Stimulated activated effector memory CD8-positive, alpha-beta T cell treated with anti-CD3 and anti-CD28 coated beads, Interleukin-12 subunit alpha, Interleukin-12 subunit beta, amount 100 ng/mL, for 72 hours (primary cell): ENCODE data around the gene LMO7.
"Not testable (repeated sequence)": the region's sequence is repeated elsewhere in the genome, so short reads cannot be mapped to it uniquely, and the experiment has no call there.

Source experiments
- ATAC-seq: fragments of 150-1000 bp; cut with Tn5 transposase; 2 replicates; pipeline ENCODE4 v1.10.0; 2021
- DNase-seq, 2 donors: peaks; one replicate each; pipeline ENCODE4 v3.0.0; 2021 to 2022; ENCODE audit warnings: low spot score in 2 of 2
- H3K27ac Mint-ChIP-seq: one replicate; pipeline ENCODE4 v1.8.0; 2022; ENCODE audit warnings: mild to moderate bottlenecking, mixed read lengths
- H3K36me3 Mint-ChIP-seq: one replicate; pipeline ENCODE4 v1.8.0; 2022; ENCODE audit warnings: mild to moderate bottlenecking, mixed read lengths
- H3K4me1 Mint-ChIP-seq: one replicate; pipeline ENCODE4 v1.8.0; 2022; ENCODE audit warnings: mixed read lengths
- H3K4me3 Mint-ChIP-seq: one replicate; pipeline ENCODE4 v1.8.0; 2022; ENCODE audit warnings: mild to moderate bottlenecking, mixed read lengths
- H3K9me3 Mint-ChIP-seq: one replicate; pipeline ENCODE4 v1.8.0; 2022; ENCODE audit warnings: mixed read lengths

LMO7 gene

DNA sequence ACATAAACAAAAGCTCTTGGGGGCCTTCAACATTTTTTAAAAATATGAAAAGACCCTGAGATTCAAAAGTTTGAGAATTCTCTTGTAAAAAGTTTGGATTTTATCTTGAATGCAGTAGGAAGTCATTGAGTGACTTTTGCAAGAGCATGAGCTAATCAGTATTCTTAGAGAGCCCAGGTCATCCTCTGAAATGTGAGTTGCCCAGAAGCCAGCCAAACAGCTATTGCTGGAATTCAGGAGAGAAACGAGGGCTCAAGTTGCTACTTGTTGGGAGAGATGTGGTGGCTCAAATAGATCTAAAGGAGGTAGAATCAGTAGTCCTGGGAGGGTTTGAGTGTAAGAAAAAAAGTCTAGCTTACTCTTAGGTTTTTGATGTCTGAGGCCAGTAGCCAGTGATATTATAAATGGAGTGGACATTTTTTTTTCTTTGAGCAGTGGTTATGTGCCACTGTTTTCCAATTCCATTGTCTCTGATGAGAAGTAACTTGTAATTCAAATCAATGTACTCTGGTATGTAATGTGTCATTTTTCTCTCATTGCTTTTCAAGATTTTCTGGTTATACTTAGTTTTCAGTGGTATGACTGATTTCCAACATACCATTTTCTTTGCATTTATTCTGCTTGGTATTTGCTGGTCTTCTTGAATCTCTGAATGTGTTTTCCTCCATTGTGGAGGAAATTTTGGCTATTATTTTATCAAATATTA lies 30.7 kb downstream of the LMO7 start:
- DNase-seq, result no peak
- Mint-ChIP-seq H3K4me1 (no peaks in the 10 kb centered on the region), H3K9me3 (no peaks in the 10 kb centered on the region), H3K4me3 (no peak overlapping the region), H3K27ac (no peak overlapping the region), H3K36me3 (no peaks in the 10 kb centered on the region)
- ATAC-seq, result no peak

- Mint-ChIP-seq H3K36me3 (no peaks in the 10 kb centered on the region), H3K9me3 (no peaks in the 10 kb centered on the region), H3K27ac (no peak overlapping the region), H3K4me1 (no peaks in the 10 kb centered on the region), H3K4me3 (no peak overlapping the region)
- no peak for ATAC-seq
- DNase-seq, result no peak
Measured at GRCh38 chr13:75669706-75670105, 33.6 kb downstream of the LMO7 start.

- Mint-ChIP-seq H3K4me3 (no peak overlapping the region), H3K27ac (no peak overlapping the region), H3K4me1 (no peaks in the 10 kb centered on the region), H3K36me3 (no peaks in the 10 kb centered on the region), H3K9me3 (no peaks in the 10 kb centered on the region)
- no peak for DNase-seq
- ATAC-seq, result no peak
Measured at GRCh38 chr13:75670496-75670895, 34.4 kb downstream of the LMO7 start.

- Mint-ChIP-seq H3K27ac (no peak overlapping the region), H3K4me1 (no peaks in the 10 kb centered on the region), H3K4me3 (no peak overlapping the region), H3K36me3 (no peaks in the 10 kb centered on the region), H3K9me3 (no peaks in the 10 kb centered on the region)
- DNase-seq (no peak), ATAC-seq (no peak)
Measured at GRCh38 chr13:75675421-75675820, 39.3 kb downstream of the LMO7 start.

DNA sequence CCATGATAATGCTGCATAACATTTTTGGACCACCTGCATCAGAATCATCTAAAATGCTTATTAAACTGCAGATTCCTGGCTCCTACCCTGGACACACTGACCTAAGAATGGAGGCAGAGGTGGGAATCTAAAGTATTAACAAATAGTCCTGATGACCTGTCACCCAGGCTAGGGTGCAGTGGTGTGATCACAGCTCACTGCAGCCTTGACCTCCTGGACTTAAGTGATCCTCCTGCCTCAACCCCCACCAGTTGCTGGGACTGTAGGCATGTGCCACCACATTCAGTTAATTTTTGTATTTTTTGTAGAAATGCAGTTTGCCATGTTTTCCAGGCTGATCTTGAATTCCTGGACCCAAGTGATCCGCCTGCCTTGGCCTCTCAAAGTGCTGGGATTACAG lies 43.3 kb downstream of the LMO7 start:
- no peak for DNase-seq
- no peak overlapping the region for H3K27ac Mint-ChIP-seq
- no peaks in the 10 kb centered on the region for H3K4me1 Mint-ChIP-seq
- no peak for ATAC-seq
- no peaks in the 10 kb centered on the region for H3K9me3 Mint-ChIP-seq
- H3K36me3 Mint-ChIP-seq, result no peaks in the 10 kb centered on the region
- H3K4me3 Mint-ChIP-seq, result no peak overlapping the region

- not testable (repeated sequence) for ATAC-seq, H3K4me3 Mint-ChIP-seq, H3K27ac Mint-ChIP-seq, H3K9me3 Mint-ChIP-seq, H3K4me1 Mint-ChIP-seq, H3K36me3 Mint-ChIP-seq, DNase-seq
Measured at GRCh38 chr13:75680251-75680650, 44.1 kb downstream of the LMO7 start.

DNA sequence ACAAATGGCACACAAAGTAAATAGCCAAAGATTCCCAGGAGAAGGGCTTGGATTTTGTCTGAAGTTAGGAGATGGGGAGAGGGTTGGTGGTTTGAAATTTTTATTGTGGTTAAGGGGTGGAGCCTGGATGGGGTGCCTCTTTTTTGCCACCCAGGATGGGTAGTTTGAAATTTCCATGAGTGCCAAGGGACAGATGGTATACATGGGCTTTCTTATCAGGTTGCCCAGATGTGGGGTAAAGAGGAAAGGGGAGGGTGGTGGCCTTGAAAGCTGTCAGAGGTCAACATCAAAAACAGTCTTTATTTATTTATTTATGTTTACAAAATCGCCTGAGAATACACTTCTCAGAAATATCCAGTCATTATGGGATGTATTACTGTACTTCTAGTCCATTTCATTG lies 46.2 kb downstream of the LMO7 start:
- no peak overlapping the region for H3K27ac Mint-ChIP-seq
- ATAC-seq (no peak), DNase-seq (no peak)
- H3K9me3 Mint-ChIP-seq, result no peaks in the 10 kb centered on the region
- H3K36me3 Mint-ChIP-seq, result no peaks in the 10 kb centered on the region
- H3K4me1 Mint-ChIP-seq, result peaks cover 10% of the 10 kb centered on the region
- H3K4me3 Mint-ChIP-seq, result no peak overlapping the region

GRCh38 chr13:75685239-75685697 lies 49.1 kb downstream of the LMO7 start:
- ATAC-seq, result peak; percentile 94
- H3K4me1 Mint-ChIP-seq, result peaks cover 10% of the 10 kb centered on the region
- H3K36me3 Mint-ChIP-seq, result no peaks in the 10 kb centered on the region
- H3K27ac Mint-ChIP-seq, result peak overlapping the region; percentile 52
- peak overlapping the region; percentile 14 for H3K4me3 Mint-ChIP-seq
- no peaks in the 10 kb centered on the region for H3K9me3 Mint-ChIP-seq
- no peak for DNase-seq

GRCh38 chr13:75687150-75687763 lies 51.1 kb downstream of the LMO7 start:
- H3K4me1 Mint-ChIP-seq, result peaks cover 10% of the 10 kb centered on the region

GRCh38 chr13:75689686-75690085 lies 53.6 kb downstream of the LMO7 start:
- ATAC-seq, result no peak
- no peak overlapping the region for H3K27ac Mint-ChIP-seq
- H3K4me3 Mint-ChIP-seq, result no peak overlapping the region
- no peaks in the 10 kb centered on the region for H3K36me3 Mint-ChIP-seq
- H3K9me3 Mint-ChIP-seq, result no peaks in the 10 kb centered on the region
- peaks cover 10% of the 10 kb centered on the region for H3K4me1 Mint-ChIP-seq
- DNase-seq, result no peak

More at GRCh38 chr13:75687150-75687763, 51.1 kb downstream of the LMO7 start:
- ATAC-seq, result no peak
- DNase-seq, result no peak
- no peak overlapping the region for H3K4me3 Mint-ChIP-seq
- no peaks in the 10 kb centered on the region for H3K36me3 Mint-ChIP-seq
- no peaks in the 10 kb centered on the region for H3K9me3 Mint-ChIP-seq
- no peak overlapping the region for H3K27ac Mint-ChIP-seq

DNA sequence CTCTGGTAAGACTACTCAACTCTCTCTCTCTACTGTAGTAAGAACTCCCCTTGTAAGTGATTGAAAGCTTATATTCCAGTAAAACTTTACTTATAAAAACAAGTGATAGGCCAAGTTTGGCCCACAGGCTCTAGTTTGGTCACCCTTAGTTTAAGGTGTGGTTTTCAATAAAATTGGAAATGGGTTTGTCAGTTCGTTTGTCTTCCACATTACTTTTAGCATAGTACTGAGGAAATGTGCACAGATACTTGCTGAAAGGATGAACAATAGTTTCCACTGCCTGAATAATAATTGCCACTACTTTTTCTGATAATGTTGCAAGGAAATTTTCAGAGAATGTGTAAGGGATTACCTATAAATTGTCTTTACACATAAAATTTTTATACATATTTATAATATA lies 54.5 kb downstream of the LMO7 start:
- no peaks in the 10 kb centered on the region for H3K9me3 Mint-ChIP-seq
- H3K4me1 Mint-ChIP-seq, result peaks cover 2% of the 10 kb centered on the region
- H3K27ac Mint-ChIP-seq, result no peak overlapping the region
- ATAC-seq, result no peak
- no peak for DNase-seq
- H3K36me3 Mint-ChIP-seq, result no peaks in the 10 kb centered on the region
- H3K4me3 Mint-ChIP-seq, result no peak overlapping the region

GRCh38 chr13:75691183-75691582 lies 55.1 kb downstream of the LMO7 start:
- H3K27ac Mint-ChIP-seq, result no peak overlapping the region
- H3K9me3 Mint-ChIP-seq, result no peaks in the 10 kb centered on the region
- DNase-seq, result no peak
- no peaks in the 10 kb centered on the region for H3K4me1 Mint-ChIP-seq
- ATAC-seq, result no peak
- H3K36me3 Mint-ChIP-seq, result no peaks in the 10 kb centered on the region
- no peak overlapping the region for H3K4me3 Mint-ChIP-seq

- DNase-seq (no peak), ATAC-seq (no peak)
- Mint-ChIP-seq H3K9me3 (no peaks in the 10 kb centered on the region), H3K4me3 (no peak overlapping the region), H3K36me3 (no peaks in the 10 kb centered on the region), H3K4me1 (no peaks in the 10 kb centered on the region), H3K27ac (peak overlapping the region; percentile 1)
Measured at GRCh38 chr13:75693227-75693626, 57.1 kb downstream of the LMO7 start.

DNA sequence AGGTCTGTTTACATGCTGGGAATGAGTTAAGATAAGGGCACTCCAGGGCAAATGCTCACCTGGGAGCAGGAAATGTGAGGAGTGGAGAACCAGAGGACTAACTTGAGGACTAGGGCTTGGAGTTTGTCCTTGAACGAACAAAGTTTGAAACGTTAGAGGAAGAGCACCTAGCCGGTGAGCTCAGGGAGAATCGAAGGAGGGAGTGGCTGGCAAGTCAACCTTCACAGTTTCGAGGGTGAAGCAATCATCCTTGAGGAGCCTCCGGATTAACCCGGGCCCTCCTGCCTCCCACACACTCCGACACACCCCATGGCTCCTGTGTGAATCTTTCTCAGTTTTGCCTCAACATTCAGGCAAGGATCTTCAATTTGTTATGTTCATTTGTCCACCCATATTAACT lies 58.6 kb downstream of the LMO7 start:
- Mint-ChIP-seq H3K36me3 (no peaks in the 10 kb centered on the region), H3K9me3 (no peaks in the 10 kb centered on the region), H3K4me1 (no peaks in the 10 kb centered on the region), H3K27ac (no peak overlapping the region), H3K4me3 (no peak overlapping the region)
- DNase-seq, result no peak
- ATAC-seq, result no peak

DNA sequence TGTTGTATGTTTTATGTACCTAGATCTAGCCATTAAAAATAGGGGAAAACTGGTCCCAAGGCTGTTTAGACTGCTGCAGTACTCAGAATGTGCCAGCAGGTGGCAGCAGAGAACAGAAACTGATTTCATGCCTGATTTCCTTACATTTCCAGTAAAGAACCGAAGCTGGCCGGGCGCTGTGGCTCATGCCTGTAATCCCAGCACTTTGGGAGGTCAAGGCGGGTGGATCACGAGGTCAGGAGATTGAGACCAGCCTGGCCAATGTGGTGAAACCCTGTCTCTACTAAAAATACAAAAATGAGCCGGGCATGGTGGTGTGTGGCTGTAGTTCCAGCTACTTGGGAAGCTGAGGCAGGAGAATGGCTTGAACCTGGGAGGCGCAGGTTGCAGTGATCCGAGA lies 59.8 kb downstream of the LMO7 start:
- DNase-seq (peak; percentile 62 to 83), ATAC-seq (peak; percentile 31)
- H3K4me3 Mint-ChIP-seq, H3K27ac Mint-ChIP-seq, H3K4me1 Mint-ChIP-seq, H3K36me3 Mint-ChIP-seq, H3K9me3 Mint-ChIP-seq: not testable (repeated sequence)

DNA sequence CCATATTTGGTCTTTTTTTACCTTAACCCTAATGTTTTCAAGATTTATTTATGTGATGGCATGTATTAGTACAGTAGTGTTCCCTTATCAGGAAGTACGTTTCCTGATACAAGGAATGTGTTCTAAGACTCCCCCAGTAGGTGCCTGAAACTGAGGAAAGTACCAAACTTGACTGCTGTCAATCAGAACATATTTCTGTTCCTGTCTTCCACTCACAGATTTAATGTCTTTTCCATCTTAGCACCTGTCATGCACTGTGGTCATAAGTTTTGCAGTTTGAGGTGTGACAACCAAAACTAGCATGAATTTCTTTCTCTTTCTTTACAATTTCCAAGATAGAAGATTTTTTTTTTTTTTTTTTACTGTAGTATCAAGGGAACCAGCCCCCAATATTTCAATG lies 62.9 kb downstream of the LMO7 start:
- ATAC-seq, result no peak
- Mint-ChIP-seq H3K9me3 (no peaks in the 10 kb centered on the region), H3K4me3 (no peak overlapping the region)

More for the DNA sequence above, 62.9 kb downstream of the LMO7 start:
- no peaks in the 10 kb centered on the region for H3K4me1 Mint-ChIP-seq
- no peak overlapping the region for H3K27ac Mint-ChIP-seq
- H3K36me3 Mint-ChIP-seq, result no peaks in the 10 kb centered on the region
- DNase-seq, result no peak
